Pancreas (tissue), 10 donors: ENCODE data around the gene TNFAIP8L3. TPM values are rescaled to one million over a fixed set of nuclear protein-coding genes. Genes with fewer than 3 reads are reported as not detected.

Experiments used
- ATAC-seq, 4 donors: fragments of 200-7000 bp; cut with Tn5 transposase; one replicate each; pipeline versions ENCODE4 v1.8.0 to v1.9.1; 2020; ENCODE audit warnings: mild to moderate bottlenecking in 4 of 4, moderate library complexity in 4 of 4
- DNase-seq, 6 donors: peaks; one replicate each; pipeline ENCODE4 v3.0.0-alpha.2; 2020
- FAIRE-seq: peaks from 2 replicates; lab custom pipeline; 2012; peaks lifted over from hg19 to GRCh38; lab: Jason Lieb, UNC
- H3K27ac ChIP-seq, 4 donors: fragments of 200-600 bp; sonication (generic); 1 replicate in 3 of 4; 2 replicates in 1 of 4; pipeline versions ENCODE4 v1.5.0 to v1.8.0; 2020
- H3K27me3 ChIP-seq, 4 donors: fragments of 200-600 bp; one replicate each; pipeline ENCODE4 v1.8.0; 2021
- H3K36me3 ChIP-seq, 3 donors: fragments of 200-600 bp; sonication (generic) in 1 of 3; one replicate each; pipeline versions ENCODE4 v1.5.0 to v1.8.0; 2020 to 2021
- H3K4me1 ChIP-seq, 3 donors: fragments of 200-600 bp; one replicate each; pipeline ENCODE4 v1.8.0; 2021
- H3K4me3 ChIP-seq, 4 donors: fragments of 200-600 bp; sonication (generic) in 2 of 4; one replicate each; pipeline versions ENCODE4 v1.5.0 to v1.8.0; 2020 to 2021
- H3K9me3 ChIP-seq, 4 donors: fragments of 200-600 bp; one replicate each; pipeline ENCODE4 v1.8.0; 2021
- CTCF ChIP-seq, 4 donors: fragments of 200-600 bp; sonication (generic) in 3 of 4; IDR thresholded peaks; one replicate each; pipeline versions ENCODE4 v1.5.0 to v1.8.0; 2021; ENCODE audit warnings: antibody characterized with exemption in 4 of 4
- WGBS, 2 donors: extraction: QIAGEN DNeasy Blood & Tissue Kit; methylation state at CpG; one replicate each; pipeline ENCODE4 v1.1.7; 2013; 5-methylcytosine and 5-hydroxymethylcytosine counted together
- intact Hi-C, 3 donors: fragments of 100-400 bp; cut with DNase I; formaldehyde crosslinking; loops; one replicate each; pipeline versions ENCODE4 v1.11.1 to v1.14.2; 2022
- polyA plus RNA-seq, 2 donors: library from polyadenylated mRNA; stranded (reverse); fragments of 200-250 nt; gene quantifications; one replicate each; pipeline ENCODE4 v1.2.3, GENCODE V29; 2013
- total RNA-seq, 6 donors: library from RNA; stranded (reverse); fragmentation: NEBNext Ultra II Directional in 4 of 6; extraction: Animal tissue kit (Norgen Biotek cat#: 25700) in 4 of 6; gene quantifications; one replicate each; pipeline versions ENCODE4 v1.2.1 to v1.2.4, GENCODE V29; 2021 to 2023
- donor health status: healthy with polysubstance abuse.
- donor health status: DM: no; HTN: no; CAD: no; lungs with moderate emphysema.
- donor health status: DM: no; HTN: no; CAD: no.
- donor health status: control.
- donor health status: control.
- donor health status: Bipolar disorder and iron deficiency.
- donor health status: DM: yes; HTN: yes; CAD: no.
- donor health status: DM: no; HTN: no; CAD: no.
- donor health status: DM: no; HTN: no; CAD: no.
- donor health status: DM: yes; HTN: yes; CAD: no.

Gene TNFAIP8L3
- total and polyA plus RNA-seq, 8 donors = 0.09 to 1.8 (median 0.72) TPM

GRCh38 chr15:51119120-51119519, 24.4 kb upstream of the TNFAIP8L3 start:
- Histone ChIP-seq H3K9me3 (no peaks in the 10 kb centered on the region), H3K4me3 (no peak overlapping the region), H3K27ac (no peak overlapping the region), H3K4me1 (no peaks in the 10 kb centered on the region), H3K36me3 (no peaks in the 10 kb centered on the region), H3K27me3 (no peaks in the 10 kb centered on the region)
- TF ChIP-seq CTCF (IDR thresholded peaks at IDR 0.05) = no peak
- DNase-seq (no peak), ATAC-seq (no peak), FAIRE-seq (no peak)
- intact Hi-C loops = no loop called here
- WGBS, 2 donors = 46 to 56% methylated on average over 3 of the region's 3 CpGs

GRCh38 chr15:51117270-51117669, 22.6 kb upstream of the TNFAIP8L3 start:
- Histone ChIP-seq H3K36me3 (no peaks in the 10 kb centered on the region), H3K4me3 (no peak overlapping the region), H3K4me1 (no peaks in the 10 kb centered on the region), H3K27ac (no peak overlapping the region), H3K9me3 (no peaks in the 10 kb centered on the region), H3K27me3 (no peaks in the 10 kb centered on the region)
- intact Hi-C loops = no loop called here
- FAIRE-seq = no peak
- TF ChIP-seq CTCF (IDR thresholded peaks at IDR 0.05) = no peak
- 71 to 83% methylated on average over 1 of the region's 1 CpG for WGBS, 2 donors
- ATAC-seq = no peak
- DNase-seq = no peak

GRCh38 chr15:51114437-51115119, 19.9 kb upstream of the TNFAIP8L3 start:
- FAIRE-seq (no peak), DNase-seq (no peak), ATAC-seq (no peak)
- Histone ChIP-seq H3K4me1 (no peaks in the 10 kb centered on the region), H3K27me3 (no peaks in the 10 kb centered on the region), H3K36me3 (no peaks in the 10 kb centered on the region), H3K27ac (no peak overlapping the region), H3K9me3 (no peaks in the 10 kb centered on the region), H3K4me3 (no peak overlapping the region)
- WGBS, 2 donors = 49 to 71% methylated on average over 5 of the region's 5 CpGs
- intact Hi-C loops = no loop called here
- no peak for TF ChIP-seq CTCF (IDR thresholded peaks at IDR 0.05)

GRCh38 chr15:51112078-51112477, 17.4 kb upstream of the TNFAIP8L3 start:
- DNase-seq = no peak
- TF ChIP-seq CTCF (IDR thresholded peaks at IDR 0.05) = no peak
- Histone ChIP-seq H3K27me3 (no peaks in the 10 kb centered on the region), H3K36me3 (no peaks in the 10 kb centered on the region), H3K4me1 (no peaks in the 10 kb centered on the region), H3K9me3 (no peaks in the 10 kb centered on the region), H3K4me3 (no peak overlapping the region), H3K27ac (no peak overlapping the region)
- no peak for ATAC-seq
- no peak for FAIRE-seq
- WGBS, 2 donors = 77 to 90% methylated on average over 1 of the region's 1 CpG
- intact Hi-C loops = no loop called here

- ATAC-seq (no peak), FAIRE-seq (no peak), DNase-seq (no peak)
- H3K36me3 ChIP-seq = no peaks in the 10 kb centered on the region
- no peak for TF ChIP-seq CTCF (IDR thresholded peaks at IDR 0.05)
- no peak overlapping the region for H3K27ac ChIP-seq
- no peaks in the 10 kb centered on the region for H3K9me3 ChIP-seq
- H3K4me3 ChIP-seq = no peak overlapping the region
- no peaks in the 10 kb centered on the region for H3K27me3 ChIP-seq
- no peaks in the 10 kb centered on the region for H3K4me1 ChIP-seq
- intact Hi-C loops = no loop called here
- 54 to 64% methylated on average over 2 of the region's 2 CpGs for WGBS, 2 donors
Observed at GRCh38 chr15:51111061-51111460, 16.4 kb upstream of the TNFAIP8L3 start.
